Type B pancreatic cell (in vitro differentiated cells): ENCODE measurements around the gene CNTN4. TPM values are rescaled to one million over a fixed set of nuclear protein-coding genes. Genes with fewer than 3 reads are reported as not detected.

Source experiments
- DNase-seq: peaks from one replicate; pipeline ENCODE4 v3.0.0; 2021; ENCODE audit warnings: mixed read lengths; ENCODE audit not compliant: unreplicated experiment; ENCODE audit errors: extremely low spot score
- H3K27ac Mint-ChIP-seq: 2 replicates; pipeline ENCODE4 v1.8.0; 2021; ENCODE audit warnings: mild to moderate bottlenecking, mixed read lengths
- H3K27me3 Mint-ChIP-seq: 2 replicates; pipeline ENCODE4 v1.8.0; 2021; ENCODE audit warnings: mixed read lengths
- H3K36me3 Mint-ChIP-seq: 2 replicates; pipeline ENCODE4 v1.8.0; 2021; ENCODE audit warnings: mixed read lengths
- H3K4me1 Mint-ChIP-seq: one replicate; pipeline ENCODE4 v1.8.0; 2021; ENCODE audit warnings: mixed read lengths; ENCODE audit not compliant: unreplicated experiment
- H3K4me3 Mint-ChIP-seq: 2 replicates; pipeline ENCODE4 v1.8.0; 2021; ENCODE audit warnings: mild to moderate bottlenecking, mixed read lengths
- H3K9me3 Mint-ChIP-seq: 2 replicates; pipeline ENCODE4 v1.8.0; 2021; ENCODE audit warnings: mixed read lengths
- total RNA-seq: library from RNA; stranded (reverse); gene quantifications from 2 replicates; pipeline ENCODE4 v1.2.1, GENCODE V29; 2021; ENCODE audit warnings: low replicate concordance
- TF ChIP-seq, protein P1 (sequence below): fragments of 200-600 bp; sonication (generic); conservative IDR thresholded peaks from 2 replicates; pipeline ENCODE4 v1.5.0; 2021; ENCODE audit warnings: antibody characterized with exemption, mild to moderate bottlenecking

CNTN4 gene
- total RNA-seq, 1 donor from 2014 or later, result 29.7 TPM

DNA sequence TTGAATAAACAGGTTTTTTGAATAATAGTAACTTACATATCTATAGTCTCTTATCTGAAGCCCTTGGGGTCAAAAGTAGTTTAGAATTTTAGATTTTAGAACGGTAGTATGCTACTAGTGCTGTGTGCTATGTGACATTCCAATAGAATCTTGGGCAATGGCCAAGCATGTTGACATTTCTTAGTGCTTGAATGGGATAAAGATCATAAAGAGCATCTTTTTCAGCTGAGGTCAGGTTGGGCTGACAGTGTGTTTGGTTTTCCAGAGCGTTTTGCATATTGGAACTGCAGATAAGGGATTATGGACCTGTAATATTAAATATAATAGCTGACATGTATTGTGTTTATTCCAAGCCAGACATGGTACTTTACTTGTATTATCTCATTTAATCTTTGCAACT is 32.1 kb downstream of the CNTN4 start:
- Mint-ChIP-seq H3K36me3 (peaks cover 9% of the 10 kb centered on the region), H3K4me3 (no peak overlapping the region), H3K9me3 (no peaks in the 10 kb centered on the region), H3K27ac (no peak overlapping the region), H3K27me3 (no peaks in the 10 kb centered on the region), H3K4me1 (no peaks in the 10 kb centered on the region)
- no peak for DNase-seq
- TF ChIP-seq, protein P1, sequence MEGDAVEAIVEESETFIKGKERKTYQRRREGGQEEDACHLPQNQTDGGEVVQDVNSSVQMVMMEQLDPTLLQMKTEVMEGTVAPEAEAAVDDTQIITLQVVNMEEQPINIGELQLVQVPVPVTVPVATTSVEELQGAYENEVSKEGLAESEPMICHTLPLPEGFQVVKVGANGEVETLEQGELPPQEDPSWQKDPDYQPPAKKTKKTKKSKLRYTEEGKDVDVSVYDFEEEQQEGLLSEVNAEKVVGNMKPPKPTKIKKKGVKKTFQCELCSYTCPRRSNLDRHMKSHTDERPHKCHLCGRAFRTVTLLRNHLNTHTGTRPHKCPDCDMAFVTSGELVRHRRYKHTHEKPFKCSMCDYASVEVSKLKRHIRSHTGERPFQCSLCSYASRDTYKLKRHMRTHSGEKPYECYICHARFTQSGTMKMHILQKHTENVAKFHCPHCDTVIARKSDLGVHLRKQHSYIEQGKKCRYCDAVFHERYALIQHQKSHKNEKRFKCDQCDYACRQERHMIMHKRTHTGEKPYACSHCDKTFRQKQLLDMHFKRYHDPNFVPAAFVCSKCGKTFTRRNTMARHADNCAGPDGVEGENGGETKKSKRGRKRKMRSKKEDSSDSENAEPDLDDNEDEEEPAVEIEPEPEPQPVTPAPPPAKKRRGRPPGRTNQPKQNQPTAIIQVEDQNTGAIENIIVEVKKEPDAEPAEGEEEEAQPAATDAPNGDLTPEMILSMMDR, result no peak

DNA sequence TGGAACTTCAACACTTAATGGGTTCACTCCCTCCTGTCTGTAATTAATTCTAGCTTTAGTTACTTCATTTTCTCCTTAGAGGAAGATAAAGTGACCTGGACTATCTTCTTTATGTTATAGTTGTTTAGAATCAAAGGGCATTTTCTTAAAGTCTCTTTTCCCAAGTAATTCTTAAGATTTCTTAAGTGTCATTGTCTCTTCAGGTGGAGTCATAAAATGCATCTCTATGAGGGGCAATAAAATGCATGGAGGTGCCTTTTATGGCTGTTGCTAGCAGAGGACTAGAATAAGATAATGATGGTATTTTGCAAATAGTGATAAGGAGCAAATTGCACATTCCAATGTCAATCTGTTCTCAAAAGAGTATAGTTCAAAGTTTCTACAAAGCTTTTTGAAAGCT is 34.5 kb downstream of the CNTN4 start:
- H3K27me3 Mint-ChIP-seq, result no peaks in the 10 kb centered on the region
- H3K4me3 Mint-ChIP-seq, result no peak overlapping the region
- H3K4me1 Mint-ChIP-seq, result no peaks in the 10 kb centered on the region
- no peak for DNase-seq
- H3K27ac Mint-ChIP-seq, result no peak overlapping the region
- TF ChIP-seq, protein P1, result no peak
- H3K9me3 Mint-ChIP-seq, result no peaks in the 10 kb centered on the region
- H3K36me3 Mint-ChIP-seq, result peaks cover 15% of the 10 kb centered on the region

DNA sequence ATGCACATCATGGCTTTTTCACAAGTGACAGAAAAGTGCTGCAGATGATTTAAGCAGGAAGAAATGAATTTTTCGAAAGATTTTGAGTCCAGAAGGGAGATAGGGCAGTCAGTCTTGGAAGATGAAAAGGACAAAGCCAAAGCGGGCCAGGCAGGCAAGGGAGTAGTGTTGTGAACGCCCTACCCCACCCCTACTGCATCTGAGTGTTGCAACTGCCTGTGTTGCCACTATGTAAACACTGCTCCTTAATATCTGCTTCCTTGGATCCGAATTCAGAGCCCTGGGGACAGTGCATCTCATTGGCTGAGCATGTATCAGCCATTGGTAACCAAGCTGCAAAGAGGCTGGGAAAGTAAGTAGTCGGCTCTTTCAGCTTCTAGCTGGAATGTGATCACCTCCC is 39.0 kb downstream of the CNTN4 start:
- Mint-ChIP-seq H3K27me3 (no peaks in the 10 kb centered on the region), H3K4me3 (no peak overlapping the region), H3K9me3 (no peaks in the 10 kb centered on the region), H3K36me3 (peaks cover 19% of the 10 kb centered on the region), H3K4me1 (no peaks in the 10 kb centered on the region), H3K27ac (no peak overlapping the region)
- TF ChIP-seq, protein P1, result no peak
- DNase-seq, result no peak

DNA sequence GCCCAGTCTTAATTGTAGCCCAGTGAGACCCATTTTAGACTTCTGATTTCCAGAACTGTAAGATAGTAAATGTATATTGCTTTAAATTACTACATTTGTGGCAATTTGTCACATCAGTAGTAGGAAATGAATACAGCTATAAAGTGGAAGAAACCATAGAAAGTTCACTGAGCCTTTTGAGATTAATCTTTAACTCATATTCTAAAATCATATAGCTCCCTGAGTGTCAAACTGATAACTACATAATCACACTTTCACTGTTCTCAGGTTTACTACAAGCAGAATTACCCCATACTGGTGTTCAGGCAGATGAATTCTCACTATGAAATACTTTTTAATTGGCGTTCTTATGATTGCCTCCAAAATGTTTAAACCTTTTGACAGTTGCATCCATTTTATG is 42.8 kb downstream of the CNTN4 start:
- DNase-seq, result no peak
- Mint-ChIP-seq H3K27ac (no peak overlapping the region), H3K9me3 (no peaks in the 10 kb centered on the region), H3K4me1 (no peaks in the 10 kb centered on the region), H3K36me3 (peaks cover 15% of the 10 kb centered on the region), H3K27me3 (no peaks in the 10 kb centered on the region), H3K4me3 (no peak overlapping the region)
- TF ChIP-seq, protein P1, result no peak

DNA sequence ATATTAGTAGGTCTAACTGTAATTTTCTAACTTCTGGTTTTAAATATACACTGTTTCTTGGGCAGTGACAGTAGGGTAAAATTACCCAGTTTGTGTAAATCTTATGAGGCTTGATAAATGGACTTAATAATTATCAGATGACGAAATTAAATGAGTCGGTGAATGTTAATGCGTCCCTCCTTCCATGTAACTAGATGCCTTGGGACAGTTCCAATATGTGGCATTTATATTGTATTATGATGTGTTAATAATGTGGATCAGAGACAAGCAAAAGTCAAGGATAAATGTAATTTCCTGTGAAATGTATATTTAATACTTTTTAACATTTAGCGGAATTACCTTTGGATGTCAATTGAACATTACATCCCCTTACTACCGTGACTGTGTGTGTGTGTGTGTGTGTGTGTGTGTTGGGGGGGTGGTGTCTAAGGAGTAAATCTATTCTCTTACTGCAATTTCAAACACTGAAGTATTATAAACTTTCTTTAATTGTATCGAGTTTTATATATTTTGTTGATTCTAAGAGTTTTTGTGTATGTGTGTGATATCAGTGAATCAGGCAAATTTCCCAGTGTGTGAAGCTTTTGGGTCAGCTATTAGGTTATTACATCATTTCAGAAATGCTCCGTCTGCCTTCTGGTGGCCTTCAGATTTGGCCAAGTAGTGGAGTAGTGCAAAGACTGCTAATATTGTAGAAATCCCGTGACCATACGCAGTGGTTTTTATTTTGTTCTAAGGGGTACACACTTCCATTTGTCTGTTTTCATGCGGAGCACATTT is 50.1 kb downstream of the CNTN4 start:
- H3K4me1 Mint-ChIP-seq, result no peaks in the 10 kb centered on the region
- H3K27me3 Mint-ChIP-seq, result no peaks in the 10 kb centered on the region
- no peak overlapping the region for H3K4me3 Mint-ChIP-seq
- H3K9me3 Mint-ChIP-seq, result no peaks in the 10 kb centered on the region
- no peaks in the 10 kb centered on the region for H3K36me3 Mint-ChIP-seq
- TF ChIP-seq, protein P1, result no peak
- H3K27ac Mint-ChIP-seq, result no peak overlapping the region
- DNase-seq, result no peak
